Neural cell (in vitro differentiated cells): ENCODE data around the gene CUL2. TPM values are rescaled to one million over a fixed set of nuclear protein-coding genes. Genes with fewer than 3 reads are reported as not detected.

ENCODE experiments used
- H2AFZ ChIP-seq: fragments of 200-600, 300-800 bp; sonication (generic), shearing (Covaris generic); 2 replicates; pipeline ENCODE4 v1.6.0; 2014; ENCODE audit warnings: low read depth, mild to moderate bottlenecking, antibody characterized with exemption, low read length, moderate library complexity
- H3F3A ChIP-seq: fragments of 200-600 bp; shearing (Covaris generic); 2 replicates; pipeline ENCODE4 v1.6.1; 2016; ENCODE audit warnings: mild to moderate bottlenecking, moderate library complexity, mixed read lengths, antibody characterized with exemption, low read length; ENCODE audit not compliant: insufficient read depth, poor library complexity, severe bottlenecking
- H3K27ac ChIP-seq: fragments of 200-600, 300-800 bp; sonication (generic), shearing (Covaris generic); 2 replicates; pipeline ENCODE4 v1.5.1; 2014; ENCODE audit warnings: mild to moderate bottlenecking, low read length, moderate library complexity
- H3K27me3 ChIP-seq: fragments of 300-800, 200-600 bp; sonication (generic), shearing (Covaris generic); 2 replicates; pipeline ENCODE4 v1.6.0; 2014; ENCODE audit warnings: mild to moderate bottlenecking, low read depth, low read length, moderate library complexity; ENCODE audit not compliant: insufficient read depth
- H3K36me3 ChIP-seq: fragments of 300-800, 200-600 bp; sonication (generic), shearing (Covaris generic); 2 replicates; pipeline ENCODE4 v1.5.1; 2014; ENCODE audit warnings: mild to moderate bottlenecking, antibody characterized with exemption, low read length, moderate library complexity; ENCODE audit not compliant: insufficient read depth
- H3K4me2 ChIP-seq: fragments of 300-800, 200-600 bp; sonication (generic), shearing (Covaris generic); 2 replicates; pipeline ENCODE4 v1.6.0; 2014; ENCODE audit warnings: mild to moderate bottlenecking, low read length
- H3K4me3 ChIP-seq: fragments of 300-800, 200-600 bp; sonication (generic), shearing (Covaris generic); 2 replicates; pipeline ENCODE4 v1.5.1; 2014; ENCODE audit warnings: mild to moderate bottlenecking, low read length, moderate library complexity
- H3K79me2 ChIP-seq: fragments of 200-600 bp; shearing (Covaris generic); replicated peaks from 2 replicates; pipeline ENCODE4 v1.6.0; 2014; ENCODE audit warnings: mild to moderate bottlenecking, low read length, moderate library complexity; ENCODE audit not compliant: insufficient read depth
- H3K9ac ChIP-seq: fragments of 300-800, 200-600 bp; sonication (generic), shearing (Covaris generic); 2 replicates; pipeline ENCODE4 v1.6.1; 2016; ENCODE audit warnings: mild to moderate bottlenecking, low read length, mixed read lengths
- H3K9me2 ChIP-seq: fragments of 200-600 bp; shearing (Covaris generic); 2 replicates; pipeline ENCODE4 v1.6.1; 2016; ENCODE audit warnings: mild to moderate bottlenecking, low read length, mixed read lengths; ENCODE audit not compliant: insufficient read depth
- H3K9me3 ChIP-seq: fragments of 200-600, 300-800 bp; sonication (generic), shearing (Covaris generic); 2 replicates; pipeline ENCODE4 v1.6.1; 2016; ENCODE audit warnings: mild to moderate bottlenecking, mixed run types, low read length, moderate library complexity, mixed read lengths
- H4K20me1 ChIP-seq: fragments of 200-600 bp; shearing (Covaris generic); 2 replicates; pipeline ENCODE4 v1.6.1; 2016; ENCODE audit warnings: mild to moderate bottlenecking, mixed run types; ENCODE audit not compliant: insufficient read depth
- CTCF ChIP-seq: fragments of 450-650 bp; IDR thresholded peaks from 2 replicates; pipeline ENCODE4 v1.5.1; 2014; ENCODE audit warnings: antibody characterized with exemption, mild to moderate bottlenecking, moderate library complexity; ENCODE audit not compliant: poor library complexity, severe bottlenecking
- EP300 ChIP-seq: fragments of 450-650 bp; conservative IDR thresholded peaks from 2 replicates; pipeline ENCODE4 v1.6.1; 2014; ENCODE audit warnings: antibody characterized with exemption, mild to moderate bottlenecking, moderate library complexity; ENCODE audit not compliant: poor library complexity, severe bottlenecking
- EZH2 ChIP-seq: fragments of 200-600, 300-800 bp; shearing (Covaris generic), sonication (generic); IDR thresholded peaks from 2 replicates; pipeline ENCODE4 v1.6.1; 2014; ENCODE audit warnings: antibody characterized with exemption, low read length, borderline replicate concordance, mild to moderate bottlenecking; ENCODE audit not compliant: insufficient read depth, poor library complexity, severe bottlenecking
- MXI1 ChIP-seq: fragments of 450-650 bp; conservative IDR thresholded peaks from 2 replicates; pipeline ENCODE4 v1.6.1; 2014; ENCODE audit warnings: antibody characterized with exemption, mild to moderate bottlenecking; ENCODE audit not compliant: poor library complexity, severe bottlenecking
- POLR2AphosphoS5 ChIP-seq: IDR thresholded peaks from 2 replicates; pipeline ENCODE4 v1.6.1; 2012
- RAD21 ChIP-seq: fragments of 450-650 bp; conservative IDR thresholded peaks from 2 replicates; pipeline ENCODE4 v1.6.1; 2014; ENCODE audit warnings: antibody characterized with exemption, mild to moderate bottlenecking, moderate library complexity
- REST ChIP-seq: IDR thresholded peaks from 2 replicates; pipeline ENCODE4 v1.6.1; 2012; ENCODE audit warnings: borderline replicate concordance
- SMC3 ChIP-seq: fragments of 450-650 bp; conservative IDR thresholded peaks from 2 replicates; pipeline ENCODE4 v1.6.1; 2014; ENCODE audit warnings: antibody characterized with exemption, mild to moderate bottlenecking, moderate library complexity; ENCODE audit not compliant: poor library complexity
- TAF1 ChIP-seq: IDR thresholded peaks from 2 replicates; pipeline ENCODE4 v1.6.1; 2012; ENCODE audit warnings: low read depth
- polyA plus RNA-seq: library from polyadenylated mRNA; depleted of rRNA; stranded (reverse); fragments of >200 nt; gene quantifications from 2 replicates; pipeline ENCODE4 v1.2.3, GENCODE V29; 2014

CUL2 gene
- polyA plus RNA-seq, 1 donor from 2014 or later = 40.5 TPM

- Histone ChIP-seq H3K27ac (no peak overlapping the region), H3K79me2 (peaks cover 10% of the 10 kb centered on the region), H3K36me3 (no peaks in the 10 kb centered on the region), H3K27me3 (no peaks in the 10 kb centered on the region), H3K4me3 (no peak overlapping the region), H3F3A (no peaks in the 10 kb centered on the region), H3K4me2 (no peak overlapping the region), H3K9ac (no peak overlapping the region), H2AFZ (no peak overlapping the region), H3K9me2 (no peaks in the 10 kb centered on the region), H3K9me3 (no peaks in the 10 kb centered on the region), H4K20me1 (no peaks in the 10 kb centered on the region)
- TF ChIP-seq TAF1 (no peak), EZH2 (no peak), EP300 (no peak), SMC3 (no peak), REST (no peak), RAD21 (no peak), MXI1 (no peak), POLR2AphosphoS5 (no peak), CTCF (no peak)
These were observed 34.4 kb upstream of the CUL2 start for GRCh38 chr10:35124540-35124939.

GRCh38 chr10:35119378-35119777 lies 29.2 kb upstream of the CUL2 start:
- TF ChIP-seq RAD21 = no peak
- no peak for TF ChIP-seq TAF1
- TF ChIP-seq REST = no peak
- TF ChIP-seq EP300 = no peak
- no peak for TF ChIP-seq MXI1
- TF ChIP-seq EZH2 = no peak
- TF ChIP-seq CTCF = no peak
- no peak for TF ChIP-seq POLR2AphosphoS5
- TF ChIP-seq SMC3 = no peak
- H4K20me1 ChIP-seq = no peaks in the 10 kb centered on the region
- no peak overlapping the region for H3K4me3 ChIP-seq
- no peaks in the 10 kb centered on the region for H3F3A ChIP-seq
- H3K4me2 ChIP-seq = no peak overlapping the region
- H3K36me3 ChIP-seq = no peaks in the 10 kb centered on the region
- H3K9me2 ChIP-seq = no peaks in the 10 kb centered on the region
- no peaks in the 10 kb centered on the region for H3K79me2 ChIP-seq
- no peak overlapping the region for H2AFZ ChIP-seq
- no peak overlapping the region for H3K27ac ChIP-seq
- no peaks in the 10 kb centered on the region for H3K27me3 ChIP-seq
- H3K9me3 ChIP-seq = no peaks in the 10 kb centered on the region
- no peak overlapping the region for H3K9ac ChIP-seq
